Endothelial cell of umbilical vein (primary cell): ENCODE results near the gene SLC35F2. TPM values are rescaled to one million over a fixed set of nuclear protein-coding genes. Genes with fewer than 3 reads are reported as not detected.
A peak's percentile ranks its signal among the peaks of the same experiment; 100 is the strongest.
"Not testable (repeated sequence)": the region's sequence is repeated elsewhere in the genome, so short reads cannot be mapped to it uniquely, and the experiment has no call there.

Experiments
- BruUV-seq: library from RNA; stranded (reverse); fragments of 400-500 nt; replicated peaks from 2 replicates; lab custom pipeline; 2021; lab: Mats Ljungman, UMichigan
- CTCF ChIA-PET: fragments of 300-600, 350-600 bp; sonication (Branson Sonifier 250); formaldehyde crosslinking; loops from one replicate; lab custom pipeline; 2021; ENCODE audit warnings: antibody characterized with exemption, inconsistent platforms; lab: Charles Lee
- POLR2A ChIA-PET: fragments of 300-600, 350-600 bp; sonication (Branson Sonifier 250); formaldehyde crosslinking; loops from one replicate; lab custom pipeline; 2021; ENCODE audit warnings: antibody characterized with exemption, inconsistent platforms; lab: Charles Lee
- DNase-seq: peaks from one replicate; pipeline ENCODE4 v3.0.0-alpha.2; 2011; ENCODE audit warnings: low read depth, low spot score
- FAIRE-seq: peaks from 2 replicates; lab custom pipeline; 2011; peaks lifted over from hg19 to GRCh38; lab: Jason Lieb, UNC
- H2AFZ ChIP-seq: 2 replicates; pipeline ENCODE4 v1.6.0; 2012; ENCODE audit warnings: low read depth, low read length, control low read depth, inconsistent platforms
- H3K27ac ChIP-seq: 2 replicates; pipeline ENCODE4 v1.5.1; 2011; ENCODE audit warnings: low read depth, mild to moderate bottlenecking, control low read depth, low read length, moderate library complexity; ENCODE audit not compliant: insufficient read depth
- H3K27me3 ChIP-seq, 2 experiments: 2 replicates each; pipeline versions ENCODE4 v1.6.0 to v1.6.1; 2011; ENCODE audit warnings: low read length in 2 of 2, mixed read lengths in 1 of 2; ENCODE audit not compliant: control insufficient read depth in 2 of 2, insufficient read depth in 2 of 2
- H3K36me3 ChIP-seq, 2 experiments: 2 replicates in 1 of 2; 3 replicates in 1 of 2; pipeline ENCODE4 v1.5.1; 2011; ENCODE audit warnings: low read length in 2 of 2, mild to moderate bottlenecking in 1 of 2, moderate library complexity in 1 of 2; ENCODE audit not compliant: control insufficient read depth in 2 of 2, insufficient read depth in 2 of 2; ENCODE audit errors: extremely low read depth in 1 of 2
- H3K4me1 ChIP-seq: 3 replicates; pipeline ENCODE4 v1.5.1; 2011; ENCODE audit warnings: mild to moderate bottlenecking, low read length; ENCODE audit not compliant: control insufficient read depth, insufficient read depth; ENCODE audit errors: extremely low read depth
- H3K4me2 ChIP-seq: 2 replicates; pipeline ENCODE4 v1.6.1; 2011; ENCODE audit warnings: low read length, control low read depth, mixed read lengths; ENCODE audit not compliant: insufficient read depth
- H3K4me3 ChIP-seq, 3 experiments: fragments of 200-600 bp in 1 of 3; sonication (generic), shearing (Covaris generic) in 1 of 3; replicated peaks in 1 of 3; 2 replicates each; pipeline ENCODE4 v1.5.1; 2011 to 2016; ENCODE audit warnings: control low read depth in 3 of 3, low read length in 3 of 3, mild to moderate bottlenecking in 2 of 3, inconsistent platforms in 1 of 3, low read depth in 1 of 3, moderate library complexity in 1 of 3; ENCODE audit not compliant: insufficient read depth in 1 of 3
- H3K79me2 ChIP-seq: 2 replicates; pipeline ENCODE4 v1.6.0; 2012; ENCODE audit warnings: low read length, inconsistent platforms; ENCODE audit not compliant: control insufficient read depth, insufficient read depth
- H3K9ac ChIP-seq: replicated peaks from 2 replicates; pipeline ENCODE3; 2011; ENCODE audit warnings: low read length, control low read depth; ENCODE audit not compliant: insufficient read depth; ENCODE audit errors: extremely low read depth
- H3K9me1 ChIP-seq: replicated peaks from 3 replicates; pipeline ENCODE4 v1.6.0; 2011; ENCODE audit warnings: mild to moderate bottlenecking, low read length; ENCODE audit not compliant: control insufficient read depth, insufficient read depth; ENCODE audit errors: extremely low read depth
- H3K9me3 ChIP-seq: replicated peaks from 2 replicates; pipeline ENCODE4 v1.5.1; 2012; ENCODE audit warnings: low read length, inconsistent platforms; ENCODE audit not compliant: control insufficient read depth, insufficient read depth
- H4K20me1 ChIP-seq: replicated peaks from 2 replicates; pipeline ENCODE3; 2011; ENCODE audit warnings: mild to moderate bottlenecking, low read length; ENCODE audit not compliant: control insufficient read depth, insufficient read depth; ENCODE audit errors: extremely low read depth
- MAX ChIP-seq: IDR thresholded peaks from 2 replicates; pipeline ENCODE4 v1.6.1; 2011; ENCODE audit not compliant: insufficient read depth, insufficient read length
- POLR2AphosphoS5 ChIP-seq: IDR thresholded peaks from 2 replicates; pipeline ENCODE4 v1.6.1; 2012; ENCODE audit warnings: low read depth, mild to moderate bottlenecking, control low read depth, low read length, moderate library complexity; ENCODE audit not compliant: insufficient read depth
- dilution Hi-C: fragments of 300-500 bp; cut with MboI; formaldehyde crosslinking; loops from one replicate; pipeline ENCODE4 v1.15.0; 2019; ENCODE audit warnings: low sequenced_read_pairs; ENCODE audit not compliant: extremely low pct_ligation_motif_present
- intact Hi-C: fragments of 100-400 bp; cut with micrococcal nuclease; formaldehyde crosslinking; loops from one replicate; pipeline ENCODE4 v1.10.0; 2022
- polyA plus RNA-seq, 4 experiments: library from polyadenylated mRNA; depleted of rRNA in 3 of 4; stranded (reverse) in 3 of 4; unstranded in 1 of 4; fragments of >200 nt; gene quantifications; 2 replicates each; pipeline versions ENCODE4 v1.2.1 to v1.2.3, GENCODE V29; 2011 to 2012; ENCODE audit warnings: missing spikeins in 1 of 4
- total RNA-seq: library from RNA; stranded (reverse); gene quantifications from 2 replicates; pipeline ENCODE4 v1.2.3, GENCODE V29; 2021

The SLC35F2 gene
- total and polyA plus RNA-seq, 2 donors (not counting 3 experiments of a cell fraction or from before 2014, with no cell fraction given): 41.0 to 59.7 TPM

GRCh38 chr11:107864591-107864990 lies 6.0 kb upstream of the SLC35F2 start:
- Histone ChIP-seq H3K27ac (no peak overlapping the region), H4K20me1 (no peaks in the 10 kb centered on the region), H3K79me2 (no peaks in the 10 kb centered on the region), H3K4me2 (no peak overlapping the region), H3K9me1 (no peaks in the 10 kb centered on the region), H2AFZ (no peak overlapping the region), H3K27me3 (no peaks in the 10 kb centered on the region), H3K9ac (no peak overlapping the region), H3K4me1 (no peaks in the 10 kb centered on the region), H3K4me3 (no peak overlapping the region), H3K9me3 (no peaks in the 10 kb centered on the region), H3K36me3 (no peaks in the 10 kb centered on the region)
- TF ChIP-seq POLR2AphosphoS5: no peak
- intact Hi-C loops (no loop called here), dilution Hi-C loops (no loop called here)
- POLR2A ChIA-PET: no interaction called here
- no peak for DNase-seq
- BruUV-seq: no TSS peak
- no peak for FAIRE-seq
- CTCF ChIA-PET: interaction anchor here (1.2 to 1.6 kb wide), 3 partner anchors 16 to 93 kb away, joined by 3 to 5 read pairs (median 3); no protein-coding TSS in a partner anchor

GRCh38 chr11:107860688-107861087 lies 2.1 kb upstream of the SLC35F2 start:
- dilution Hi-C loops: no loop called here
- Histone ChIP-seq H3K9me1 (no peaks in the 10 kb centered on the region), H3K79me2 (peaks cover 31% of the 10 kb centered on the region), H3K36me3 (no peaks in the 10 kb centered on the region), H3K4me2 (no peak overlapping the region), H2AFZ (no peak overlapping the region), H3K27ac (no peak overlapping the region), H3K4me3 (no peak overlapping the region), H3K9me3 (no peaks in the 10 kb centered on the region), H3K27me3 (no peaks in the 10 kb centered on the region), H4K20me1 (no peaks in the 10 kb centered on the region), H3K9ac (no peak overlapping the region), H3K4me1 (peaks cover 5% of the 10 kb centered on the region)
- intact Hi-C loops: no loop called here
- CTCF ChIA-PET: no interaction called here
- TF ChIP-seq MAX: no peak
- FAIRE-seq: no peak
- BruUV-seq: no TSS peak
- DNase-seq: no peak
- POLR2A ChIA-PET: interaction anchor here (0.7 kb wide), 1 partner anchor 40 kb away, joined by 4 read pairs; no protein-coding TSS in a partner anchor

- H3K4me1 ChIP-seq, intact Hi-C loops, FAIRE-seq, H3K4me3 ChIP-seq, H2AFZ ChIP-seq, DNase-seq, H3K9me3 ChIP-seq, H4K20me1 ChIP-seq, H3K9ac ChIP-seq, BruUV-seq, H3K27me3 ChIP-seq, H3K36me3 ChIP-seq, H3K9me1 ChIP-seq, H3K27ac ChIP-seq, dilution Hi-C loops: not testable (repeated sequence)
- Histone ChIP-seq H3K79me2 (peaks cover 36% of the 10 kb centered on the region), H3K4me2 (peak overlapping the region; percentile 43)
- CTCF ChIA-PET: interaction anchor here (1.4 kb wide), 1 partner anchor 38 kb away, joined by 5 read pairs; no protein-coding TSS in a partner anchor
- POLR2A ChIA-PET: interaction anchor here (0.7 kb wide), 1 partner anchor 39 kb away, joined by 4 read pairs; no protein-coding TSS in a partner anchor
Measured at GRCh38 chr11:107860240-107860620, 1.6 kb upstream of the SLC35F2 start.
